NT2/D1 (cell line): Measurements from ENCODE around the gene BCL2.

Experiments used
- SUZ12 ChIP-seq: IDR thresholded peaks from 2 replicates; pipeline ENCODE4 v1.6.1; 2011; ENCODE audit not compliant: insufficient read length, insufficient read depth; ENCODE audit errors: extremely low read depth
- YY1 ChIP-seq: IDR thresholded peaks from 2 replicates; pipeline ENCODE4 v1.6.1; 2011; ENCODE audit not compliant: insufficient read length, insufficient read depth
- ZNF274 ChIP-seq: IDR thresholded peaks from 2 replicates; pipeline ENCODE4 v1.6.1; 2011; ENCODE audit warnings: mild to moderate bottlenecking, low read depth, low read length

GRCh38 chr18:63314062-63314790 lies 5.3 kb downstream of the BCL2 start:
- TF ChIP-seq YY1 (no peak), SUZ12 (no peak), ZNF274 (no peak)
